Smooth muscle cell (in vitro differentiated cells): ENCODE data around the gene SORT1. TPM values are rescaled to one million over a fixed set of nuclear protein-coding genes. Genes with fewer than 3 reads are reported as not detected.

Experiments used
- DNase-seq: peaks from one replicate; lab custom pipeline; 2025; ENCODE audit not compliant: unreplicated experiment; lab: John Stamatoyannopoulos, UW
- H2AFZ ChIP-seq: fragments of 200-600 bp; sonication (generic); 2 replicates; pipeline ENCODE4 v1.6.0; 2016; ENCODE audit warnings: antibody characterized with exemption, low read depth, mild to moderate bottlenecking
- H3F3A ChIP-seq: fragments of 200-600 bp; sonication (generic); 2 replicates; pipeline ENCODE4 v1.6.0; 2017; ENCODE audit warnings: antibody characterized with exemption, low read depth
- H3K27ac ChIP-seq: fragments of 200-600 bp; sonication (generic); 2 replicates; pipeline ENCODE4 v1.5.1; 2016; ENCODE audit warnings: low read depth, mild to moderate bottlenecking
- H3K27me3 ChIP-seq: fragments of 200-600 bp; sonication (generic); 2 replicates; pipeline ENCODE4 v1.6.1; 2016; ENCODE audit warnings: low read depth, mild to moderate bottlenecking
- H3K36me3 ChIP-seq: fragments of 200-600 bp; sonication (generic); 2 replicates; pipeline ENCODE4 v1.5.1; 2016; ENCODE audit warnings: low read depth
- H3K4me1 ChIP-seq: fragments of 200-600 bp; sonication (generic); 2 replicates; pipeline ENCODE4 v1.5.1; 2016; ENCODE audit warnings: low read depth
- H3K4me2 ChIP-seq: fragments of 200-600 bp; sonication (generic); 2 replicates; pipeline ENCODE4 v1.6.0; 2016; ENCODE audit warnings: mild to moderate bottlenecking
- H3K4me3 ChIP-seq: fragments of 200-600 bp; sonication (generic); 2 replicates; pipeline ENCODE4 v1.5.1; 2016; ENCODE audit warnings: mild to moderate bottlenecking
- H3K79me2 ChIP-seq: fragments of 200-600 bp; sonication (generic); 2 replicates; pipeline ENCODE4 v1.6.0; 2016; ENCODE audit warnings: low read depth, mild to moderate bottlenecking
- H3K9ac ChIP-seq: fragments of 200-600 bp; sonication (generic); 2 replicates; pipeline ENCODE4 v1.6.0; 2016; ENCODE audit warnings: low read depth
- H3K9me3 ChIP-seq: fragments of 200-600 bp; sonication (generic); replicated peaks from 2 replicates; pipeline ENCODE4 v1.5.1; 2016; ENCODE audit warnings: low read depth
- H4K20me1 ChIP-seq: fragments of 200-600 bp; sonication (generic); 2 replicates; pipeline ENCODE4 v1.6.0; 2016; ENCODE audit warnings: low read depth
- WGBS: methylation state at CpG from one replicate; pipeline ENCODE4 v1.1.7; 2016; ENCODE audit warnings: low lambda C conversion rate; 5-methylcytosine and 5-hydroxymethylcytosine counted together
- polyA plus RNA-seq: library from polyadenylated mRNA; unstranded; fragments of >200 nt; fragmentation: Nextera tagmentation; extraction: Ambion mirVana; gene quantifications from 2 replicates; pipeline ENCODE4 v1.2.1, GENCODE V29; 2016
- total RNA-seq: library from RNA; depleted of rRNA; stranded (reverse); fragments of >200 nt; gene quantifications from 2 replicates; pipeline ENCODE4 v1.2.3, GENCODE V29; 2014
- TF ChIP-seq, protein P1 (sequence below): fragments of 200-600 bp; sonication (generic); IDR thresholded peaks from 2 replicates; pipeline ENCODE4 v1.5.1; 2017; ENCODE audit warnings: borderline replicate concordance, mild to moderate bottlenecking, antibody characterized with exemption; ENCODE audit not compliant: insufficient read depth, poor library complexity, severe bottlenecking

The SORT1 gene
- total and polyA plus RNA-seq, 2 experiments from 2014 or later: 9.8 to 31.4 TPM

DNA sequence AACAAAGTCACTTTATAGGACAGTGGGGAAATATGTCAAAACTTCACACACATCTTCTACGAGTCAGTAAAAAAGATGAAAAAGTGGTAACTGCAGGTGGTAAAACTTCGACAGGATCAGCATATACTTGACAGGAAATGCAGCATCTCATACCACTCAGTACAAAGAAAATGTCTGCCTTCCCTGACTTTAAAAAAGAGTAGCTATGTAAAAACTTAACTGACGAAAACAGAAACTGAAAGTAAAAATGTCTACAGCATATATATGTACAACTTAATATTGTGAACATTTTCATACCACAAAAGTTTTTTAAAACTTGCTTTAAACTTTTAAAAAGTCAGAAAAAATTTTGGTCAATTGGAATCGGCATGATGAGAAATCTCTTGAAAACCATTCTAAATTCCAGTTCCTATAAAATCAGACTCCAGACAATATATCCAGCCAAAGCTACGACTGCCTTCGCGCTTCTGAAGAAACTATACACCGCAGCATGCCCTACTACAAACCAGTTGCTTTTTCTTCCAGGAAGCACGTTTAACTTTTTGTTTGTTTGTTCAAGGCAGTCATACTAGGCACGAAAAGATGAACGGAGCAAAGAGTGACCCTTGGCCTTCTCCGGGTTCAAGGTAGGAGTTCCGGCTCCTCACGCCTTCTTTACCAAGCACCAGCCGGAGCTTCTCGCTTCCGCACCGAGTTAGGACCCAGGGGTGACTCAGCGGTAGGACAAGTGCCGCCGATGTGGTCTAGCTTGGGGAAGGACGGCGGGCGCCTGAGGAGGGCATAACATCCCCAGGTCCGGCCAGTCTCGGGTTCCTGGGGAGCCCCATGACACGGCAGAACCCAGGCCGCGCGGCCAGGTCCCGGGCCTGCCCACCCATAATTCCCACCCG is 27.9 kb upstream of the SORT1 start:
- Histone ChIP-seq H3K79me2 (peaks cover 47% of the 10 kb centered on the region), H3K27me3 (no peaks in the 10 kb centered on the region), H4K20me1 (peaks cover 45% of the 10 kb centered on the region), H3F3A (no peaks in the 10 kb centered on the region), H3K4me3 (peak overlapping the region; percentile 72), H3K36me3 (peaks cover 4% of the 10 kb centered on the region), H3K9me3 (no peaks in the 10 kb centered on the region), H2AFZ (peak overlapping the region; percentile 38), H3K4me2 (peak overlapping the region; percentile 94), H3K27ac (peak overlapping the region; percentile 82), H3K4me1 (peaks cover 11% of the 10 kb centered on the region), H3K9ac (peak overlapping the region; percentile 78)
- no peak for DNase-seq
- TF ChIP-seq, protein P1, sequence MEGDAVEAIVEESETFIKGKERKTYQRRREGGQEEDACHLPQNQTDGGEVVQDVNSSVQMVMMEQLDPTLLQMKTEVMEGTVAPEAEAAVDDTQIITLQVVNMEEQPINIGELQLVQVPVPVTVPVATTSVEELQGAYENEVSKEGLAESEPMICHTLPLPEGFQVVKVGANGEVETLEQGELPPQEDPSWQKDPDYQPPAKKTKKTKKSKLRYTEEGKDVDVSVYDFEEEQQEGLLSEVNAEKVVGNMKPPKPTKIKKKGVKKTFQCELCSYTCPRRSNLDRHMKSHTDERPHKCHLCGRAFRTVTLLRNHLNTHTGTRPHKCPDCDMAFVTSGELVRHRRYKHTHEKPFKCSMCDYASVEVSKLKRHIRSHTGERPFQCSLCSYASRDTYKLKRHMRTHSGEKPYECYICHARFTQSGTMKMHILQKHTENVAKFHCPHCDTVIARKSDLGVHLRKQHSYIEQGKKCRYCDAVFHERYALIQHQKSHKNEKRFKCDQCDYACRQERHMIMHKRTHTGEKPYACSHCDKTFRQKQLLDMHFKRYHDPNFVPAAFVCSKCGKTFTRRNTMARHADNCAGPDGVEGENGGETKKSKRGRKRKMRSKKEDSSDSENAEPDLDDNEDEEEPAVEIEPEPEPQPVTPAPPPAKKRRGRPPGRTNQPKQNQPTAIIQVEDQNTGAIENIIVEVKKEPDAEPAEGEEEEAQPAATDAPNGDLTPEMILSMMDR: no peak
- 4% methylated on average over 25 of the region's 32 CpGs for WGBS

GRCh38 chr1:109423498-109423897 is 25.8 kb upstream of the SORT1 start:
- H3K27ac ChIP-seq: no peak overlapping the region
- TF ChIP-seq, protein P1: no peak
- no peak overlapping the region for H3K4me2 ChIP-seq
- no peak overlapping the region for H3K4me3 ChIP-seq
- H3K4me1 ChIP-seq: peaks cover 11% of the 10 kb centered on the region
- H2AFZ ChIP-seq: no peak overlapping the region
- 96% methylated on average over 2 of the region's 2 CpGs for WGBS
- peaks cover 66% of the 10 kb centered on the region for H3K79me2 ChIP-seq
- H3K36me3 ChIP-seq: peaks cover 13% of the 10 kb centered on the region
- H3K27me3 ChIP-seq: no peaks in the 10 kb centered on the region
- no peak overlapping the region for H3K9ac ChIP-seq
- H3F3A ChIP-seq: no peaks in the 10 kb centered on the region
- no peak for DNase-seq
- H4K20me1 ChIP-seq: peaks cover 48% of the 10 kb centered on the region
- H3K9me3 ChIP-seq: no peaks in the 10 kb centered on the region

GRCh38 chr1:109412551-109412950 is 14.8 kb upstream of the SORT1 start:
- no peak overlapping the region for H3K9ac ChIP-seq
- H3K79me2 ChIP-seq: peaks cover 23% of the 10 kb centered on the region
- no peaks in the 10 kb centered on the region for H3K9me3 ChIP-seq
- no peaks in the 10 kb centered on the region for H3K27me3 ChIP-seq
- H3K27ac ChIP-seq: no peak overlapping the region
- H2AFZ ChIP-seq: no peak overlapping the region
- no peaks in the 10 kb centered on the region for H3F3A ChIP-seq
- WGBS: 62% methylated on average over 2 of the region's 2 CpGs
- peaks cover 24% of the 10 kb centered on the region for H3K36me3 ChIP-seq
- H3K4me1 ChIP-seq: no peaks in the 10 kb centered on the region
- H3K4me3 ChIP-seq: no peak overlapping the region
- DNase-seq: no peak
- H4K20me1 ChIP-seq: peaks cover 41% of the 10 kb centered on the region
- TF ChIP-seq, protein P1: no peak
- no peak overlapping the region for H3K4me2 ChIP-seq
